Neural progenitor cell (in vitro differentiated cells): ENCODE measurements around the gene MGAT3.

ENCODE experiments used
- EZH2 ChIP-seq: fragments of 200-600 bp; sonication (generic); IDR thresholded peaks from 2 replicates; pipeline ENCODE4 v1.6.1; 2017; ENCODE audit warnings: antibody characterized with exemption, mild to moderate bottlenecking, moderate library complexity
- TF ChIP-seq, protein P1 (sequence below): fragments of 200-600 bp; sonication (generic); IDR thresholded peaks from 2 replicates; pipeline ENCODE4 v1.5.1; 2017; ENCODE audit warnings: antibody characterized with exemption, mild to moderate bottlenecking

DNA sequence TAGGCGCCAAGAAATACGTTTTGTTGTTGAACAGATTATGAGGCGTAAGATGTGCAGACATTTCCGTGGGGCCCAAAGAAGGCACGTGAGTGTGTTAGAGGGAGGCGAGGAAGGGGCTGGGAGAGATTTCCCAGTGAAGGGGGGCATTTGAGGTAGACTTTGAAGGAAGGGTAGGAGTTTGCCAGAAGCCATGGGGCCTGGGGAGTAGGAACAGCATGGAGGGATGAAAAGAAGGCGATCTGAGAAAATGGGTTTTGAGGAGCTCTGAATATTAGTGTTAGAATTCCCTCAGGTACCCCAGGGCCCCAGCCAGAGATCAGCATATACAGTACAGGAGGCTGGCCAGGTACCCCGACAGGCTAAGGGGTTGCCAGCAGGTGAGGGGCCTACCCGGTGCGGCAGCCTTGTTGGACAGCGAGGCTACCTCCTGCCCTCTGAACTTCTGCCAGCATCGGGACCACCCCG is 44.9 kb downstream of the MGAT3 start:
- TF ChIP-seq, protein P1, sequence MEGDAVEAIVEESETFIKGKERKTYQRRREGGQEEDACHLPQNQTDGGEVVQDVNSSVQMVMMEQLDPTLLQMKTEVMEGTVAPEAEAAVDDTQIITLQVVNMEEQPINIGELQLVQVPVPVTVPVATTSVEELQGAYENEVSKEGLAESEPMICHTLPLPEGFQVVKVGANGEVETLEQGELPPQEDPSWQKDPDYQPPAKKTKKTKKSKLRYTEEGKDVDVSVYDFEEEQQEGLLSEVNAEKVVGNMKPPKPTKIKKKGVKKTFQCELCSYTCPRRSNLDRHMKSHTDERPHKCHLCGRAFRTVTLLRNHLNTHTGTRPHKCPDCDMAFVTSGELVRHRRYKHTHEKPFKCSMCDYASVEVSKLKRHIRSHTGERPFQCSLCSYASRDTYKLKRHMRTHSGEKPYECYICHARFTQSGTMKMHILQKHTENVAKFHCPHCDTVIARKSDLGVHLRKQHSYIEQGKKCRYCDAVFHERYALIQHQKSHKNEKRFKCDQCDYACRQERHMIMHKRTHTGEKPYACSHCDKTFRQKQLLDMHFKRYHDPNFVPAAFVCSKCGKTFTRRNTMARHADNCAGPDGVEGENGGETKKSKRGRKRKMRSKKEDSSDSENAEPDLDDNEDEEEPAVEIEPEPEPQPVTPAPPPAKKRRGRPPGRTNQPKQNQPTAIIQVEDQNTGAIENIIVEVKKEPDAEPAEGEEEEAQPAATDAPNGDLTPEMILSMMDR: no peak
- no peak for TF ChIP-seq EZH2
